ENCODE measurements around the gene PARD3.

PARD3 gene

DNA sequence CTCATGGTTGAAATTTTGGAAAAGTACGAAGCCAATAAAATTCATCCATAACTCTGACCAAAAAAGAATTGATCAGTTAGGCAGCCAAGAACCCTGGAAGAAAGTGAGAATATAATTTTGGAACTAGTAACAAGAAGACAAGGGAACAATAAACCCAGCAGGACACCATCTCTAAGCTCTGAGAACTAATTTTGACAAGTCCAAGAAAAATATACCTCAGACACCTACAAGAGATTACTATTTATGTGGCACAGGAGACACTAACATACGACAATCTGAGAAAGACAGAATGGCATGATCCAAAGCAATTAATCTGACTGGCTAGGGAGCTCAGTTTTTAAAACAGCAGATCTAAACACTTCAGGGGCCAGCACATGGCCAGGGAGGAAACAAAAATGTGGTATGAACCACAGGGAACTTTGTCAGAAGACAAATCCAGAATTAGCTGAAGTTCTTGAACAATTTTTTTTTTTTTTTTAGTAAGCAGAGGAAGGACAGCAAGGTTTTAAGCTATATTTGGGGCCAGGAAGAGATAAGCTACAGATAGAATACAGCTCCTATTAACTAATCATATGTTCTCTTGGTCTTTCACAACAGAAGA, 38.9 kb downstream of the PARD3 start:
- Histone ChIP-seq H3K36me3 (ENCODE audit: control insufficient read depth in 1 of 2, insufficient read depth in 2 of 2, low read length in 2 of 2) (no peaks in the 10 kb centered on the region), H3K27ac (ENCODE audit: low read length) (no peak overlapping the region), H3K9me3 (ENCODE audit: control insufficient read depth in 1 of 2, low read length in 2 of 2) (no peaks in the 10 kb centered on the region), H3K4me3 (ENCODE audit: low read depth in 1 of 2, low read length in 2 of 2) (no peak overlapping the region), H3K4me1 (ENCODE audit: control insufficient read depth in 1 of 2, insufficient read depth in 2 of 2, low read length in 2 of 2) (peaks cover 9 to 53% of the 10 kb centered on the region in 2 donors), H3K27me3 (ENCODE audit: low read depth, low read length) (no peaks in the 10 kb centered on the region)

DNA sequence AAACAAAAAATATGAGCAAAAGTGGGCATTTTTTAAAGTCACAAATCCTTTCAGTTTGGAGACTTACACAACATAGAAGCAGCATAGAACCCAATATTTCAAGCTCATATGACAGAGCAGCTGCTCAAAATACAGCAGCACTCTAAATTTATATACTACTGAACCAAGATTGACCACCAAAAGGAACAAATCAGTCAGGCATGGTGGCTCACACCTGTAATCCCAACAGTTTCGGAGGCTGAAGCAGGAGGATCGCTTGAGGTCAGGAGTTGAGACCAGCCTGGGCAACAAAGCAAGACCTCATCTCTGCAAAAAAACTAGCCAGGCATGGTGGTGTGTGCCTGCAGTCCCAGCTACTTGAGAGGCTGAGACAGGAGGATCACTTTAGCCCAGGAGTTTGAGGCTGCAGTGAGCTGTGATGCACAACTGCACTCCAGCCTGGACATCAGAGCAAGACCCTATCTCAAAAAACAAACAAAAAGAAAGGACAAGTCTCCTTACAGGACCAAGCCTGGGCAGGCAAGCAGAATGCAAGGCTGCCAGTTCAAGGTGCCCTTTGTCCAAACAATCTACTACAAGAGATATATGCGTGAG, 40.0 kb downstream of the PARD3 start:
- H3K9me3 ChIP-seq (ENCODE audit: control insufficient read depth in 1 of 2, low read length in 2 of 2) = no peaks in the 10 kb centered on the region
- no peak overlapping the region for H3K4me3 ChIP-seq (ENCODE audit: low read depth in 1 of 2, low read length in 2 of 2)
- peaks cover 4 to 43% of the 10 kb centered on the region in 2 donors for H3K4me1 ChIP-seq (ENCODE audit: control insufficient read depth in 1 of 2, insufficient read depth in 2 of 2, low read length in 2 of 2)
- H3K36me3 ChIP-seq (ENCODE audit: control insufficient read depth in 1 of 2, insufficient read depth in 2 of 2, low read length in 2 of 2) = no peaks in the 10 kb centered on the region
- no peaks in the 10 kb centered on the region for H3K27me3 ChIP-seq (ENCODE audit: low read depth, low read length)
- H3K27ac ChIP-seq (ENCODE audit: low read length) = no peak overlapping the region

DNA sequence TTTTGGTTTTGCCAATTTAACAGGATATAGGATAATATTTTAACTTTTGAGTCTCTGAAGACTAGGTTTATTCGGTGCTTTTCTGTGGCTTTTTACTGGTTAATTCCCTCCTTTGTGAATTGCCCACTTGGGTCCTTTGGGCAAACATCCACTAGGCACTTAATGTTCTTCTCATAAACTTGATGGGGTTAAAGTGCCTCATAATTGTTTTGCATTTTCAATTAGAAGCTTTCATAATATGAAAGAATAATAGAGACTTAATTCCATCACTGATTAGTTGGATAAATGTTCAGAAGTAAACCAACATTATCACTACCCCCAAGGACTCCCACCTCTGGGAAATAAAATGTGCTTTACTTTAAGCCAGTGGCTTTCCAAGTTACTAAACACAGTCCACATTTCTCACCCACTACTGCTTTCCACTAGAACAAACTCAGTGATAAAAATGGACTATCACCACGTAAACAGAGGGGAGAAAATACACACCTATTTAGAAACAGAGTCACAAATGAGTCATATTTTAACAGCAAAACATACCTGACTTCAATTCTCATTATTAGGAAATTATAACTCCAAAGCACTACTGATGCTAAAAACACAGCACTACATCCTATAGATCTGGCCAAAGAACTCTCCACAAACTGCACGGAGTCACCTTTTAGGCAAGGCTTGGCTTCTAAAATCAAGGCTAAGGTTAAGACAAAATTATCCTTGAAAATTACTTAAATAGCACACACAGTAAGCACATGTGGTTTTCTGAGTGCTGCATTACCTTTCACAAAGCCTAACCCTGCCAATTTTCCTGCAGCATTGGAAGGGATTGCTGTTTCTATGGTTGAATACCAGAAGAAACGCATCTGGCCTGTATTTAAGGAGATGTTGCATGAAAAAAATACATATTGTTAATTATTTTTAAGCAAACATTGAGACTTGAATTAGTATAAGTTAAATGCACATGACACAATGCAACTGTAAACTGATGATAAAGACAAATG, 41.2 kb downstream of the PARD3 start:
- Histone ChIP-seq H3K36me3 (ENCODE audit: control insufficient read depth in 1 of 2, insufficient read depth in 2 of 2, low read length in 2 of 2) (no peaks in the 10 kb centered on the region), H3K9me3 (ENCODE audit: control insufficient read depth in 1 of 2, low read length in 2 of 2) (no peaks in the 10 kb centered on the region), H3K27me3 (ENCODE audit: low read depth, low read length) (no peaks in the 10 kb centered on the region), H3K4me3 (ENCODE audit: low read depth in 1 of 2, low read length in 2 of 2) (no peak overlapping the region), H3K27ac (ENCODE audit: low read length) (no peak overlapping the region), H3K4me1 (ENCODE audit: control insufficient read depth in 1 of 2, insufficient read depth in 2 of 2, low read length in 2 of 2) (peaks cover 0 to 44% of the 10 kb centered on the region in 2 donors)

DNA sequence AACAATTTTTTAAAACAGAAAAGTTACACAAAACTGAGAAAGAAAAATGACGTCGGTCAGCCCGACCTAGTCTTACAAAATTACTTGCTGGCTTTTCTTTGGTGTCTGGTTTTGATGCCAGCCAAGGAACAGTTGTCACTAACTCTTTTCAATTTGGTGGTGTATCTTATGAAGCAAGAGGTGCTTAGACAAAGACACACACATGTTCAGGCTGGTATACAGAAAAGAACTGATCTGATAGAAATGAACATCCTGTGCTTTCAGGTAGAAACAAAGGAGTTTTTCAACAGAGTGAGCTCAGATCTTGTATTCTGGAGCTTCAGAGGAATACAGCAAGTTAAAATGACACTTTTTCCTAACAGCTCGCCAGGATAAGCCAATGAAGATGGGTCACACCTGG, 43.6 kb downstream of the PARD3 start:
- H3K27ac ChIP-seq (ENCODE audit: low read length) = no peak overlapping the region
- H3K4me3 ChIP-seq (ENCODE audit: low read depth in 1 of 2, low read length in 2 of 2) = no peak overlapping the region
- peaks cover 0 to 47% of the 10 kb centered on the region in 2 donors for H3K4me1 ChIP-seq (ENCODE audit: control insufficient read depth in 1 of 2, insufficient read depth in 2 of 2, low read length in 2 of 2)
- no peaks in the 10 kb centered on the region for H3K36me3 ChIP-seq (ENCODE audit: control insufficient read depth in 1 of 2, insufficient read depth in 2 of 2, low read length in 2 of 2)
- H3K27me3 ChIP-seq (ENCODE audit: low read depth, low read length) = no peaks in the 10 kb centered on the region
- no peaks in the 10 kb centered on the region for H3K9me3 ChIP-seq (ENCODE audit: control insufficient read depth in 1 of 2, low read length in 2 of 2)

DNA sequence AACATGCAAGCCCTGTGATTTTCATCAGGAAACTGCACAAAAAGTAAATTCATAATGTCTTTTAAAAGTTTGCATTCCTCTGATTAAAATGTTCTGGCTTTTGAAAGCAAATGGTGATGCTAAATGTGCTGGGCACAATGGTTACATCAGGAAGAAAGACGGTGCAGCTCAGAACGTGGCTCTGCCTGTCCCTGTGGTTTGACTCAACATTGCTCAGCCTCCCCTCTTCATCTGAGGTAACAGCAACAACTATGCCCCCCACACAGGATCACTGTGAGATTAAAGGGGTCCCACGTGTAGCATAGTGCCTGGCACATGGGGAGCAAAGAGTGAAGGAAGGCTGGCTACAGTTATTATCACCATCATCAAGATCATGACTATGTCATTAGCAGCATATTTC, 44.0 kb downstream of the PARD3 start:
- H3K4me3 ChIP-seq (ENCODE audit: low read depth in 1 of 2, low read length in 2 of 2) = no peak overlapping the region
- H3K27me3 ChIP-seq (ENCODE audit: low read depth, low read length) = no peaks in the 10 kb centered on the region
- H3K4me1 ChIP-seq (ENCODE audit: control insufficient read depth in 1 of 2, insufficient read depth in 2 of 2, low read length in 2 of 2) = peaks cover 0 to 46% of the 10 kb centered on the region in 2 donors
- H3K27ac ChIP-seq (ENCODE audit: low read length) = no peak overlapping the region
- no peaks in the 10 kb centered on the region for H3K9me3 ChIP-seq (ENCODE audit: control insufficient read depth in 1 of 2, low read length in 2 of 2)
- no peaks in the 10 kb centered on the region for H3K36me3 ChIP-seq (ENCODE audit: control insufficient read depth in 1 of 2, insufficient read depth in 2 of 2, low read length in 2 of 2)

DNA sequence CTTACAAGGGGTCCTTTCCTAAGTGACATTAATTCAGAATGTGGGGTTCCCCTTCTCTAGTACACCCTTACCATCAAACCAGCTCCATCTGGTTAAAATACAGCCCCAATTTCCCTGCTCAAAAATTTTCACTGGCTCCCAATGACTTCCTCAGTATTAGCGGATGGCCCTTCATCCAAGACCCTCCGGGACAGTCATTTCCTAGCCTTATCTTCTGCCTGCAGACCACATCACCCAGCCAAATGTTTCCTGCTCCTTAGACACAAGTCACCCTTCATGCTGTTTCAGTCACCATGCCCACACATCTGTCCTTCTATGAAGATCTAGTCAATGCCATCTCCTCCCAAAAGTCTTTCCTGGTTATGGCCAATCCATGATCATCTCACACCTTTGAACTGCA, 45.2 kb downstream of the PARD3 start:
- Histone ChIP-seq H3K4me3 (ENCODE audit: low read depth in 1 of 2, low read length in 2 of 2) (no peak overlapping the region), H3K4me1 (ENCODE audit: control insufficient read depth in 1 of 2, insufficient read depth in 2 of 2, low read length in 2 of 2) (peaks cover 0 to 48% of the 10 kb centered on the region in 2 donors), H3K36me3 (ENCODE audit: control insufficient read depth in 1 of 2, insufficient read depth in 2 of 2, low read length in 2 of 2) (no peaks in the 10 kb centered on the region), H3K9me3 (ENCODE audit: control insufficient read depth in 1 of 2, low read length in 2 of 2) (no peaks in the 10 kb centered on the region), H3K27me3 (ENCODE audit: low read depth, low read length) (no peaks in the 10 kb centered on the region), H3K27ac (ENCODE audit: low read length) (no peak overlapping the region)

DNA sequence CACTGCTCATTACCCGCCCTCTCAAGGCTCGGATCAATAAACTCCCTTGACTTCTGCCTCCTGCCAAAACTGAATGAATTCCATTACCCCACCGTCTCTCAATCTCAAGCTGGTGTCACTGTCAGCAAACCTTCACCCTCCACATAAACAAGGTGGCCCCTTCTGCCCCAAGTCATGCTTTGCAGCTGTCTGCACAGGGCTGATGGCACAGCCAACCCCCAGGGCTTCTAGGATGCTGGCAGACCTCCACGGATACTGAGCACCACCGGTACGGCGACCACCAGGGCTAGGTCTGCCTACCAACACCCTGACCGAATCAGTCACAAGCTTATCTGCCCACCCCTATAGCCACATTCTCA, 46.1 kb downstream of the PARD3 start:
- Histone ChIP-seq H3K27ac (ENCODE audit: low read length) (no peak overlapping the region), H3K4me3 (ENCODE audit: low read depth in 1 of 2, low read length in 2 of 2) (peak overlapping the region in 1 of 2 donors; percentile 14), H3K27me3 (ENCODE audit: low read depth, low read length) (no peaks in the 10 kb centered on the region), H3K9me3 (ENCODE audit: control insufficient read depth in 1 of 2, low read length in 2 of 2) (no peaks in the 10 kb centered on the region), H3K4me1 (ENCODE audit: control insufficient read depth in 1 of 2, insufficient read depth in 2 of 2, low read length in 2 of 2) (peaks cover 0 to 48% of the 10 kb centered on the region in 2 donors), H3K36me3 (ENCODE audit: control insufficient read depth in 1 of 2, insufficient read depth in 2 of 2, low read length in 2 of 2) (no peaks in the 10 kb centered on the region)

DNA sequence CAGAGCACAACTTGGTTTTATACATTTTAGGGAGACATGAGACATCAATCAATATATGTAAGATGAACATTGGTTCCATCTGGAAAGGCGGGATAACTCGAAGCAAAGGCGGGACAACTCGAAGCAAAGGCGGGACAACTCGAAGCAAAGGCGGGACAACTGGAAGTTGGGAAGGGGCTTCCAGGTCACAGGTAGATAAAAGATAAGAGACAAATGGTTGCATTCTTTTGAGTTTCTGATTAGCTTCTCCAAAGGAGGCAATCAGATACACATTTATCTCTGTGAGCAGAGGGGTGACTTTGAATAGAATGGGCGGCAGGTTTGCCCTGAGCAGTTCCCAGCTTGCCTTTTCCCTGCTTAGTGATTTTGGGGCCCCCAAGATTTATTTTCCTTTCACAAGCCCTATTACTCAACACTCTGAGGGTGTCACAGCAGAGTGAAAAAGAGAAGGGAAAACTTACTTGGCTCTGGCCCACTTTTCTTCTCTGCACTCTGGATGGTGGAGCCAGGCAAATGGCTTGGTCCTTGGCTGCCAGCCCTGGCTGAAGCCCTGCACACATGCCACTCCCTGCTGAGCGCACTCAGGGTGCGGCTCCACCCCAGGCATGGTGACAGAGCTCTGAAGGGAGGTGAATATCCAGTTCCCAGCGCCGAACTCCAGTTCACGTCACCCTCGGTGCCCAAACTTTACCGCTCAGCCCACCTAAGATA, 46.7 kb downstream of the PARD3 start:
- H3K4me3 ChIP-seq (ENCODE audit: low read depth in 1 of 2, low read length in 2 of 2) = peak overlapping the region in 1 of 2 donors; percentile 14
- H3K9me3 ChIP-seq (ENCODE audit: control insufficient read depth in 1 of 2, low read length in 2 of 2) = no peaks in the 10 kb centered on the region
- H3K36me3 ChIP-seq (ENCODE audit: control insufficient read depth in 1 of 2, insufficient read depth in 2 of 2, low read length in 2 of 2) = no peaks in the 10 kb centered on the region
- H3K4me1 ChIP-seq (ENCODE audit: control insufficient read depth in 1 of 2, insufficient read depth in 2 of 2, low read length in 2 of 2) = peaks cover 0 to 45% of the 10 kb centered on the region in 2 donors
- H3K27ac ChIP-seq (ENCODE audit: low read length) = no peak overlapping the region
- H3K27me3 ChIP-seq (ENCODE audit: low read depth, low read length) = no peaks in the 10 kb centered on the region

DNA sequence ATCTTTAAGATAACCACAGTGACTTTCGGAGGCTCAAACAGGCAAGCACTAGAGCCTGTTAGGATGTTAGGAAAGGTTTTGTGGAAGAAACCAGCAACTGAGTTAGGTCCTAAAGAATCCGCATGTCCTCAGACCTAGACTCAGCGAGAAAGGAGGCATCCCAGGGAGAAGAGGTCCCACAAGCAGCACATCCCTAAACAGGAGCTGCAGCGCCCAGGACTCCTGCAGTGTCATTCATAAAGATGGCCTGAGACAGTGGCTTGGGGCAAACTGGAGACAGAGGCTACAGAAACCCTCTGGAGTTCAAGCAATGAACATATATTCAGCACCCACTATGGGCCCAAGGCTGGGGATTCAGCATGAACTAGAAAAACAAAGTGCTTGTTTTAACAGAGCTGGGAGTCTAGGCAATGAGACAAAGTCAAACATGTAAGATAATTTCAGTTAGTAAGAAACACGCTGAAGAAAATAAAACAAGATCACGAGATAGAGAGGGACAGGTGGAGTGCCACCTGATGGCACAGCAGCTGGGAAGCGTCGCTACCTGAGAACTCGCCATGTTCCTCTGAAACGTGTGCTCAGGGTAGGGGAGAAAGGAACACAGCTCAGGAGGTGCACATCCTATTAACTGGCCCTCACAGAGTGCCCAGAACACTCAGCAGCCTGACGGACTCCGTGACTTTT, 48.1 kb downstream of the PARD3 start:
- Histone ChIP-seq H3K27me3 (ENCODE audit: low read depth, low read length) (no peaks in the 10 kb centered on the region), H3K36me3 (ENCODE audit: control insufficient read depth in 1 of 2, insufficient read depth in 2 of 2, low read length in 2 of 2) (no peaks in the 10 kb centered on the region), H3K27ac (ENCODE audit: low read length) (no peak overlapping the region), H3K4me1 (ENCODE audit: control insufficient read depth in 1 of 2, insufficient read depth in 2 of 2, low read length in 2 of 2) (peaks cover 0 to 45% of the 10 kb centered on the region in 2 donors), H3K9me3 (ENCODE audit: control insufficient read depth in 1 of 2, low read length in 2 of 2) (no peaks in the 10 kb centered on the region), H3K4me3 (ENCODE audit: low read depth in 1 of 2, low read length in 2 of 2) (no peak overlapping the region)

DNA sequence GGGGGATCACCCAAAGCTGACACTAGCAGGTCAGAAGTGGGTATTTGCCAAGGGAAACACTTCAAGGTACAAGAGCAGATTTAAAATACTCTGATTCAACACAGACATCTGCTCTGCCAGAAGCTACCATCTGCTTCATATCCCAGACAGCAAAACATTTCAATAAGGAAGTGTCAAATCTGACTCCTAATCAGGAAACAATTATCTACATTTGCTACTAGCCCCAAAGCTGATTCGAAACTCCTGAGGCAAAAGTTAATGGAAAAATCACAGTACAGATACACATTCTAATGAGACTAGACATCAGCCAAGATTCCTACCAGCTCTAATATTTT, 48.9 kb downstream of the PARD3 start:
- Histone ChIP-seq H3K4me1 (ENCODE audit: control insufficient read depth in 1 of 2, insufficient read depth in 2 of 2, low read length in 2 of 2) (peaks cover 0 to 40% of the 10 kb centered on the region in 2 donors), H3K27ac (ENCODE audit: low read length) (no peak overlapping the region), H3K27me3 (ENCODE audit: low read depth, low read length) (no peaks in the 10 kb centered on the region), H3K4me3 (ENCODE audit: low read depth in 1 of 2, low read length in 2 of 2) (no peak overlapping the region), H3K9me3 (ENCODE audit: control insufficient read depth in 1 of 2, low read length in 2 of 2) (no peaks in the 10 kb centered on the region), H3K36me3 (ENCODE audit: control insufficient read depth in 1 of 2, insufficient read depth in 2 of 2, low read length in 2 of 2) (no peaks in the 10 kb centered on the region)

Data from muscle layer of duodenum (tissue), 2 donors.